ENCODE results near the gene ARHGAP29. TPM values are rescaled to one million over a fixed set of nuclear protein-coding genes. Genes with fewer than 3 reads are reported as not detected.

Gene ARHGAP29
- total RNA-seq, 2 donors from 2014 or later = not detected

- no peak overlapping the region for H3K27ac Mint-ChIP-seq
- H3K36me3 Mint-ChIP-seq (ENCODE audit: low read depth) = no peaks in the 10 kb centered on the region
- no peaks in the 10 kb centered on the region for H3K9me3 Mint-ChIP-seq
- H3K4me3 Mint-ChIP-seq = no peak overlapping the region
- no peak for ATAC-seq (replicated peaks)
- peaks cover 33% of the 10 kb centered on the region for H3K27me3 Mint-ChIP-seq
- peaks cover 7% of the 10 kb centered on the region for H3K4me1 Mint-ChIP-seq
Measured at GRCh38 chr1:94231746-94232145, 5.6 kb downstream of the ARHGAP29 start.

- peaks cover 26% of the 10 kb centered on the region for H3K27me3 Mint-ChIP-seq
- H3K4me1 Mint-ChIP-seq = peaks cover 3% of the 10 kb centered on the region
Measured at GRCh38 chr1:94230920-94231319, 6.5 kb downstream of the ARHGAP29 start.

GRCh38 chr1:94228640-94229375, 8.6 kb downstream of the ARHGAP29 start:
- Mint-ChIP-seq H3K36me3 (ENCODE audit: low read depth) (no peaks in the 10 kb centered on the region), H3K27ac (no peak overlapping the region), H3K4me1 (no peaks in the 10 kb centered on the region), H3K4me3 (no peak overlapping the region), H3K9me3 (no peaks in the 10 kb centered on the region), H3K27me3 (peaks cover 19% of the 10 kb centered on the region)
- ATAC-seq (replicated peaks) = no peak

More at GRCh38 chr1:94230920-94231319, 6.5 kb downstream of the ARHGAP29 start:
- Mint-ChIP-seq H3K9me3 (no peaks in the 10 kb centered on the region), H3K27ac (no peak overlapping the region), H3K4me3 (no peak overlapping the region), H3K36me3 (ENCODE audit: low read depth) (no peaks in the 10 kb centered on the region)
- no peak for ATAC-seq (replicated peaks)

GRCh38 chr1:94227624-94228023, 9.8 kb downstream of the ARHGAP29 start:
- H3K4me3 Mint-ChIP-seq = no peak overlapping the region
- H3K36me3 Mint-ChIP-seq (ENCODE audit: low read depth) = no peaks in the 10 kb centered on the region
- no peak for ATAC-seq (replicated peaks)
- peaks cover 14% of the 10 kb centered on the region for H3K27me3 Mint-ChIP-seq
- no peaks in the 10 kb centered on the region for H3K9me3 Mint-ChIP-seq
- no peaks in the 10 kb centered on the region for H3K4me1 Mint-ChIP-seq
- H3K27ac Mint-ChIP-seq = no peak overlapping the region

- H3K4me3 Mint-ChIP-seq = no peak overlapping the region
Measured at GRCh38 chr1:94225845-94226244, 11.5 kb downstream of the ARHGAP29 start.

GRCh38 chr1:94218332-94218731, 19.1 kb downstream of the ARHGAP29 start:
- no peak overlapping the region for H3K27ac Mint-ChIP-seq
- no peaks in the 10 kb centered on the region for H3K9me3 Mint-ChIP-seq
- H3K27me3 Mint-ChIP-seq = peaks cover 27% of the 10 kb centered on the region
- no peak for ATAC-seq (replicated peaks)
- no peak overlapping the region for H3K4me3 Mint-ChIP-seq
- no peaks in the 10 kb centered on the region for H3K4me1 Mint-ChIP-seq
- H3K36me3 Mint-ChIP-seq (ENCODE audit: low read depth) = no peaks in the 10 kb centered on the region

More at GRCh38 chr1:94225845-94226244, 11.5 kb downstream of the ARHGAP29 start:
- H3K36me3 Mint-ChIP-seq (ENCODE audit: low read depth) = no peaks in the 10 kb centered on the region
- ATAC-seq (replicated peaks) = no peak
- no peaks in the 10 kb centered on the region for H3K4me1 Mint-ChIP-seq
- no peak overlapping the region for H3K27ac Mint-ChIP-seq
- peaks cover 12% of the 10 kb centered on the region for H3K27me3 Mint-ChIP-seq
- no peaks in the 10 kb centered on the region for H3K9me3 Mint-ChIP-seq

- H3K9me3 Mint-ChIP-seq = no peaks in the 10 kb centered on the region
- no peak overlapping the region for H3K4me3 Mint-ChIP-seq
- no peak for ATAC-seq (replicated peaks)
- no peaks in the 10 kb centered on the region for H3K4me1 Mint-ChIP-seq
- H3K36me3 Mint-ChIP-seq (ENCODE audit: low read depth) = no peaks in the 10 kb centered on the region
- H3K27me3 Mint-ChIP-seq = peaks cover 30% of the 10 kb centered on the region
- no peak overlapping the region for H3K27ac Mint-ChIP-seq
Measured at GRCh38 chr1:94215955-94216354, 21.4 kb downstream of the ARHGAP29 start.

- ATAC-seq (replicated peaks) = no peak
- no peak overlapping the region for H3K27ac Mint-ChIP-seq
- H3K4me3 Mint-ChIP-seq = no peak overlapping the region
- H3K9me3 Mint-ChIP-seq = no peaks in the 10 kb centered on the region
- no peaks in the 10 kb centered on the region for H3K36me3 Mint-ChIP-seq (ENCODE audit: low read depth)
- H3K4me1 Mint-ChIP-seq = no peaks in the 10 kb centered on the region
- H3K27me3 Mint-ChIP-seq = peaks cover 20% of the 10 kb centered on the region
Measured at GRCh38 chr1:94209982-94210381, 27.4 kb downstream of the ARHGAP29 start.

- Mint-ChIP-seq H3K9me3 (no peaks in the 10 kb centered on the region), H3K27ac (no peak overlapping the region), H3K27me3 (peaks cover 17% of the 10 kb centered on the region), H3K36me3 (ENCODE audit: low read depth) (no peaks in the 10 kb centered on the region), H3K4me3 (no peak overlapping the region), H3K4me1 (no peaks in the 10 kb centered on the region)
- ATAC-seq (replicated peaks) = no peak
Measured at GRCh38 chr1:94209425-94209824, 28.0 kb downstream of the ARHGAP29 start.

GRCh38 chr1:94207695-94208094, 29.7 kb downstream of the ARHGAP29 start:
- H3K9me3 Mint-ChIP-seq = no peaks in the 10 kb centered on the region
- peaks cover 10% of the 10 kb centered on the region for H3K27me3 Mint-ChIP-seq
- H3K36me3 Mint-ChIP-seq (ENCODE audit: low read depth) = no peaks in the 10 kb centered on the region
- no peak overlapping the region for H3K4me3 Mint-ChIP-seq
- no peaks in the 10 kb centered on the region for H3K4me1 Mint-ChIP-seq
- no peak overlapping the region for H3K27ac Mint-ChIP-seq
- ATAC-seq (replicated peaks) = no peak

GRCh38 chr1:94205639-94206038, 31.7 kb downstream of the ARHGAP29 start:
- no peaks in the 10 kb centered on the region for H3K36me3 Mint-ChIP-seq (ENCODE audit: low read depth)
- H3K27ac Mint-ChIP-seq = no peak overlapping the region
- H3K27me3 Mint-ChIP-seq = peaks cover 19% of the 10 kb centered on the region
- H3K4me1 Mint-ChIP-seq = no peaks in the 10 kb centered on the region
- H3K4me3 Mint-ChIP-seq = no peak overlapping the region
- ATAC-seq (replicated peaks) = no peak
- H3K9me3 Mint-ChIP-seq = no peaks in the 10 kb centered on the region

- no peak for ATAC-seq (replicated peaks)
- Mint-ChIP-seq H3K27me3 (peaks cover 10% of the 10 kb centered on the region), H3K4me3 (no peak overlapping the region), H3K4me1 (no peaks in the 10 kb centered on the region), H3K36me3 (ENCODE audit: low read depth) (no peaks in the 10 kb centered on the region), H3K27ac (no peak overlapping the region), H3K9me3 (no peaks in the 10 kb centered on the region)
Measured at GRCh38 chr1:94202241-94202640, 35.1 kb downstream of the ARHGAP29 start.

- no peaks in the 10 kb centered on the region for H3K4me1 Mint-ChIP-seq
- H3K9me3 Mint-ChIP-seq = no peaks in the 10 kb centered on the region
- no peaks in the 10 kb centered on the region for H3K36me3 Mint-ChIP-seq (ENCODE audit: low read depth)
- no peak overlapping the region for H3K4me3 Mint-ChIP-seq
- H3K27me3 Mint-ChIP-seq = peaks cover 14% of the 10 kb centered on the region
- no peak for ATAC-seq (replicated peaks)
- no peak overlapping the region for H3K27ac Mint-ChIP-seq
Measured at GRCh38 chr1:94199398-94199797, 38.0 kb downstream of the ARHGAP29 start.

GRCh38 chr1:94194079-94194865, 43.1 kb downstream of the ARHGAP29 start:
- no peak for ATAC-seq (replicated peaks)
- H3K4me3 Mint-ChIP-seq = no peak overlapping the region
- H3K27ac Mint-ChIP-seq = no peak overlapping the region
- peaks cover 21% of the 10 kb centered on the region for H3K27me3 Mint-ChIP-seq
- H3K36me3 Mint-ChIP-seq (ENCODE audit: low read depth) = no peaks in the 10 kb centered on the region
- no peaks in the 10 kb centered on the region for H3K4me1 Mint-ChIP-seq
- H3K9me3 Mint-ChIP-seq = no peaks in the 10 kb centered on the region

- no peak overlapping the region for H3K27ac Mint-ChIP-seq
- H3K4me3 Mint-ChIP-seq = no peak overlapping the region
- no peaks in the 10 kb centered on the region for H3K4me1 Mint-ChIP-seq
- H3K27me3 Mint-ChIP-seq = peaks cover 24% of the 10 kb centered on the region
- no peaks in the 10 kb centered on the region for H3K9me3 Mint-ChIP-seq
- ATAC-seq (replicated peaks) = no peak
- H3K36me3 Mint-ChIP-seq (ENCODE audit: low read depth) = no peaks in the 10 kb centered on the region
Measured at GRCh38 chr1:94193128-94193527, 44.3 kb downstream of the ARHGAP29 start.

Measured in activated T-helper 17 cell treated with anti-CD3 and anti-CD28 coated beads, Interleukin-2, amount 50 U/mL, for 72 hours (primary cell).